ENCODE data around the gene TNF.
A peak's percentile ranks its signal among the peaks of the same experiment; 100 is the strongest.

Gene TNF

GRCh38 chr6:31559606-31559957, 15.8 kb upstream of the TNF start:
- no peaks in the 10 kb centered on the region for H3K4me1 ChIP-seq
- no peak overlapping the region for H2AFZ ChIP-seq
- H3K9me3 ChIP-seq (ENCODE audit: control insufficient read depth, low read length), result no peaks in the 10 kb centered on the region
- no peak overlapping the region for H3K9ac ChIP-seq
- H3K27me3 ChIP-seq (ENCODE audit: control insufficient read depth, insufficient read depth, low read length), result no peaks in the 10 kb centered on the region
- H3K36me3 ChIP-seq (ENCODE audit: control insufficient read depth, insufficient read depth, low read length), result no peaks in the 10 kb centered on the region
- TF ChIP-seq CTCF (IDR thresholded peaks at IDR 0.05), result no peak
- H3K4me3 ChIP-seq (ENCODE audit: low read depth, low read length), result no peak overlapping the region
- peaks cover 2% of the 10 kb centered on the region for H3K79me2 ChIP-seq
- H3K4me2 ChIP-seq (ENCODE audit: low read length), result no peak overlapping the region
- H3K27ac ChIP-seq, result peak overlapping the region; percentile 45

DNA sequence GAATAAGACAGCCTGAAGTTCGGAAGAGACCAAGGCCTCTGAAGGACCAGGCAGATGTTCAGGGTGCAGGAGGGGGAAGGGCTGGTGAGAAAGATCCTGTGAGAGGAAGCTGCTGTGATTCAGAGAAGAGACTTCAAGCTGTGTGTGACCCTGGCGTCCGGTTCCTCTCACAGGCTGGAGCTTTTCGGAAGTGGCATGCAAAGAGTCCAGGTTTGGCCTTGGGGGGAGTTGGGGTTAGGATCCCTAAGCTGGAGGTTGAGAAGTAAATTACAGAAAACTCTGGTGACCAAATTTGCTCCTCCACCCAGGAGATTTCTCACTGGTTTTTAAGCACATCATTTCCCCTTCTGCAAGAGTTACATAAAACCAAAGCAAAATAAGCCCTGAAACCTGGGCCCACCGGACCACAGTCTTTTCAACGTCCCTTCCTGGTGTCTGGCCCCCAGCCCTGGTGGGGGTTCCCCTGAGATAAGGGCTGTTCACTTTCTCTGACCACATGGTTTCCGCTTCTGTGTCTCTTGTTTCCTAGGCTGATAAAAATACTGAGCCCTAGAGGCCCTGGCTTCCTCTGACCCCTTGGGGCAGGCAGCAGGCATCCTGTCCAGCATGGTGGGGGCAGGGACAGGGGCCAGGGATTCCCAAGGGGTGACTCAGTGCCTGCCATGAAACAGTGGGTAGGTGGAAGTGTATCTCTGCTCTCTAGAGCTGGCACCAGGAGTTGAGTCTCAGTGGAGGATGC, 15.2 kb upstream of the TNF start:
- Histone ChIP-seq H3K4me2 (ENCODE audit: low read length) (no peak overlapping the region), H3K4me3 (ENCODE audit: low read depth, low read length) (no peak overlapping the region), H3K4me1 (no peaks in the 10 kb centered on the region), H3K79me2 (peaks cover 2% of the 10 kb centered on the region), H3K9me3 (ENCODE audit: control insufficient read depth, low read length) (no peaks in the 10 kb centered on the region), H2AFZ (no peak overlapping the region), H3K27ac (peak overlapping the region; percentile 45), H3K36me3 (ENCODE audit: control insufficient read depth, insufficient read depth, low read length) (no peaks in the 10 kb centered on the region), H3K9ac (no peak overlapping the region), H3K27me3 (ENCODE audit: control insufficient read depth, insufficient read depth, low read length) (no peaks in the 10 kb centered on the region)
- TF ChIP-seq CTCF (IDR thresholded peaks at IDR 0.05), result no peak

DNA sequence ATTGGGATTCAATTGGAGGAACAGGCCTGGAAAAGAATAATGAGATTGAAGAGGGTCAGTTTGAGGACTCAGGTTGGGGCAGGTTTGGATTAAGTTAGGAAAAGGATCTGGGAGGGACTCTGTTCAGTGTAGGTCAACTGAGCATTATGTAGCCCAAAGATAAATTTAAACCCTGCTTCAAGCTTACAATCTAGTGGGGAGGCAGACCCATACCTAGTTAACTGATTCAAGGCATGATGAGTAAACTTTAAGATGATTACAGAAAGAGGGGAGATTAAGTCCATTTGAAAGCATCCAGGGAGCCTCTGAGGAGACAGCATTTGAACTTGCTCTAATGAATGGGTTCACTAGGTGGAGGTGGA, 14.7 kb upstream of the TNF start:
- TF ChIP-seq CTCF (IDR thresholded peaks at IDR 0.05), result no peak
- no peak overlapping the region for H3K4me3 ChIP-seq (ENCODE audit: low read depth, low read length)
- no peaks in the 10 kb centered on the region for H3K4me1 ChIP-seq
- H3K36me3 ChIP-seq (ENCODE audit: control insufficient read depth, insufficient read depth, low read length), result no peaks in the 10 kb centered on the region
- H3K27me3 ChIP-seq (ENCODE audit: control insufficient read depth, insufficient read depth, low read length), result no peaks in the 10 kb centered on the region
- H3K79me2 ChIP-seq, result peaks cover 2% of the 10 kb centered on the region
- no peak overlapping the region for H3K4me2 ChIP-seq (ENCODE audit: low read length)
- H3K9me3 ChIP-seq (ENCODE audit: control insufficient read depth, low read length), result no peaks in the 10 kb centered on the region
- H3K9ac ChIP-seq, result no peak overlapping the region
- no peak overlapping the region for H2AFZ ChIP-seq
- H3K27ac ChIP-seq, result peak overlapping the region; percentile 45

DNA sequence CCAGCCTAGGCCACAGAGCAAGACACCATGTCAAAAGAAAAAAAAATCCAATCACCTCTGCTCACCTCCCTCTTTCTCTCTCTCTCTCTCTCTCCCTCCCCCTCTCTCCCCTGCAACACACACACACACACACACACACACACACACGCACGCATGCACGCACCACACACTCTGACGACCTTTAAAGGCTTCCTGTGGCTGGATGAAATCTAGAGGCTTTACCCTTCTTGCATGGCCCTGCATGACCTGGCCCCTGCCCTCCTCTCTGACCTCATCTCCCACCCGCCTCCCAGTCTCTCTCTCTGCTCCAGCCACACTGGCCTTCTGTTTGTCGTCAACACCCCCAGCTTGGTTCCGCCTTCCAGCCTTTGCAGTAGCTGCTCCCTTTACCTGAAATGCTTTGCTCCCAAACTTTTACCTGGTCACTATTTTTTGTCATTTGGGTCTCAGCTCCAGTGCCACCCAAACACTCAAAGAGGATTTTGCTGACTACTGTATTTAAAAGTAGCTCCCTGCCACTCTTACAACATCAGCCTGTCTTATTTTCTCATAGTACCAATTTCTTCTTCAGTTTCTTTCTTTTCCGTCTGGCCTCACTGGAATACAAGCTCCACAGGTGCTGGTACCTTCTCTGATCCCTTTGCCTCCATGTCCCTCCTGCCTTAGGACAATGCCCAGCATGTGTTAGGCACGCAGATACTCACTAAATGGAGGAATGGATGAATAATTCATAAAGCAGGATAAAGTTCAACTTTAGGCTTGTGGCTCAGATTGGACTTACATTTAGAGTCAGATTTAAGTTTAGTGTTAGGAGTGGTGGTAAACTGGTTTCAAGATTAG, 7.6 kb upstream of the TNF start:
- no peaks in the 10 kb centered on the region for H3K36me3 ChIP-seq (ENCODE audit: control insufficient read depth, insufficient read depth, low read length)
- no peak overlapping the region for H3K4me2 ChIP-seq (ENCODE audit: low read length)
- no peak overlapping the region for H3K27ac ChIP-seq
- H3K4me1 ChIP-seq, result no peaks in the 10 kb centered on the region
- H2AFZ ChIP-seq, result no peak overlapping the region
- H3K9ac ChIP-seq, result no peak overlapping the region
- H3K4me3 ChIP-seq (ENCODE audit: low read depth, low read length), result no peak overlapping the region
- H3K9me3 ChIP-seq (ENCODE audit: control insufficient read depth, low read length), result no peaks in the 10 kb centered on the region
- no peaks in the 10 kb centered on the region for H3K27me3 ChIP-seq (ENCODE audit: control insufficient read depth, insufficient read depth, low read length)
- no peaks in the 10 kb centered on the region for H3K79me2 ChIP-seq
- no peak for TF ChIP-seq CTCF (IDR thresholded peaks at IDR 0.05)
